VCaP (cell line): ENCODE data around the gene SEC23A.
"Not testable (repeated sequence)": the region's sequence is repeated elsewhere in the genome, so short reads cannot be mapped to it uniquely, and the experiment has no call there.

Experiments
- H3K27ac ChIP-seq: fragments of 450-650 bp; 2 replicates; pipeline ENCODE4 v1.5.1; 2017
- TF ChIP-seq, protein P1 (sequence below): fragments of 450-650 bp; conservative IDR thresholded peaks from 2 replicates; pipeline ENCODE4 v1.5.1; 2017; ENCODE audit warnings: mild to moderate bottlenecking, moderate library complexity

SEC23A gene

GRCh38 chr14:39099748-39100147, 3.3 kb downstream of the SEC23A start:
- H3K27ac ChIP-seq: no peak overlapping the region
- TF ChIP-seq, protein P1, sequence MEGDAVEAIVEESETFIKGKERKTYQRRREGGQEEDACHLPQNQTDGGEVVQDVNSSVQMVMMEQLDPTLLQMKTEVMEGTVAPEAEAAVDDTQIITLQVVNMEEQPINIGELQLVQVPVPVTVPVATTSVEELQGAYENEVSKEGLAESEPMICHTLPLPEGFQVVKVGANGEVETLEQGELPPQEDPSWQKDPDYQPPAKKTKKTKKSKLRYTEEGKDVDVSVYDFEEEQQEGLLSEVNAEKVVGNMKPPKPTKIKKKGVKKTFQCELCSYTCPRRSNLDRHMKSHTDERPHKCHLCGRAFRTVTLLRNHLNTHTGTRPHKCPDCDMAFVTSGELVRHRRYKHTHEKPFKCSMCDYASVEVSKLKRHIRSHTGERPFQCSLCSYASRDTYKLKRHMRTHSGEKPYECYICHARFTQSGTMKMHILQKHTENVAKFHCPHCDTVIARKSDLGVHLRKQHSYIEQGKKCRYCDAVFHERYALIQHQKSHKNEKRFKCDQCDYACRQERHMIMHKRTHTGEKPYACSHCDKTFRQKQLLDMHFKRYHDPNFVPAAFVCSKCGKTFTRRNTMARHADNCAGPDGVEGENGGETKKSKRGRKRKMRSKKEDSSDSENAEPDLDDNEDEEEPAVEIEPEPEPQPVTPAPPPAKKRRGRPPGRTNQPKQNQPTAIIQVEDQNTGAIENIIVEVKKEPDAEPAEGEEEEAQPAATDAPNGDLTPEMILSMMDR: no peak

DNA sequence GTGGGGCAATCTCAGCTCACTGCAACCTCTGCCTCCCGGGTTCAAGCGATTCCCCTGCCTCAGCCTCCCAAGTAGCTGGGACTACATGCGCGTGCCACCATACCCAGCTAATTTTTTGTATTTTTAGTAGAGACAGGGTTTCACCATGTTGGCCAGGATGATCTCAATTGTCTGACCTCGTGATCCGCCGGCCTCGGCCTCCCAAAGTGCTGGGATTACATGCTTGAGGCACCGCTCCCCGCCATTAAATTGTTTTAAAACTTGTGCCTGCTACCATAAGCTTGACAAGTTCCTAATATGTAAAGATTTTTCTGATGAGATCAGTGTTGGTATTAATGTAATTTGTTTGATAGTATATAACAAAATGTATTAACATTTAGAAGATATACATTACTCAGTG, 3.8 kb downstream of the SEC23A start:
- H3K27ac ChIP-seq: not testable (repeated sequence)

- no peak overlapping the region for H3K27ac ChIP-seq
- TF ChIP-seq, protein P1: no peak
These were observed 5.9 kb downstream of the SEC23A start for GRCh38 chr14:39097159-39097558.

DNA sequence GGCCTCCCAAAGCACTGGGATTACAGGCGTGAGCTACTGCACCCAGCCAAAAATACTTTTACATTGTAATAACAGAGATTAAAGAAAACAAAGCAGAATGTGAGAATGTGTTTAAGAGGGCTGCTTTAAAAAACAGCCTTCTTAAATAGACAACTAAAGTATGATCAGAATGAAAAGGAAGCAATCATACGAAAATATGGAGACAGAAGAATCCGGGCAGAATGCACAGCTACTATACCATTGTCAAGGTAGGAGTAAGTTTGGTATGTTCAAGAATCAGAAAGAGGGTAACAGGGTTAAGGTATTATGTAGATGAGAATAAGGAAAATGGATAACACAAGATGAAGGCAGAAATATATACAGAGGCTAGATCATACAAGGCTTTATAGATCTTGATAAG, 8.5 kb downstream of the SEC23A start:
- TF ChIP-seq, protein P1: no peak
- H3K27ac ChIP-seq: no peak overlapping the region

- H3K27ac ChIP-seq: no peak overlapping the region
- TF ChIP-seq, protein P1: no peak
These were observed 11.3 kb downstream of the SEC23A start for GRCh38 chr14:39091716-39092115.

GRCh38 chr14:39090548-39091111, 12.4 kb downstream of the SEC23A start:
- no peak overlapping the region for H3K27ac ChIP-seq
- TF ChIP-seq, protein P1: no peak

DNA sequence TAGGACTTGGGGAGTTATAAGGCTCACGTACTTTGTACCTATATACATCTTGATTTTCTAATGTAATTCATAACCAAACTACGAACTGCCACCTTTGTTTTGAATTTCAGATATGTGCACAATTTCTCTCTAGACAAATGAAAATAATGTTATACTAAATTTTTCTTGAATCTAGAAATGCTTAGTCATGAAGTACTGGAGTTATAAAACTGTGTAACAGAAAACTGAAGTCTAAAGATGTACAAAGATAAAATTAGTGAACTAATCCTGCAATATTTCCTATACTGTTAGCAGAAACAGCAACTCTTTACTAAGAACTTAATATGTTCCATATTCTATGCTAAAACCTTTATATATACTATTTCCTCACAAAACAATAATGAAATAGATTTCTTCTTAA, 15.5 kb downstream of the SEC23A start:
- TF ChIP-seq, protein P1: no peak
- H3K27ac ChIP-seq: no peak overlapping the region

DNA sequence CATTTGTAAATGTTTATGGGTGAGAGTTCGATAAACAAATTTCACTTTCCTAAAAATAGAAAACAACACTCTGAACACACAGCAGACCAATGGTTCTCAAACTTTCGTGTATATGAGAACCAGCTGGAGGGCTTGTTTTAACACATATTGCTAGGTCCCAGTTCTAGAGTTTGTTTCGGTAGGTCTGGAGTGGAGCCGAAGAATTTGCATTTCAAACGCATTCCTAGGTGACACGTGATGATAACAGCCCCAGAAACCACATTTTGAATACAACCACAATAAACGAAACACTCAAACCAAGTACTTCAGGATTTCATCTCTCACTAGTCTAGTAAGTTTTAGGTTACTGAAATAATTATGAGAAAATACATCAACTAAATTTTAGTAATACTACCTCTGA, 17.1 kb downstream of the SEC23A start:
- H3K27ac ChIP-seq: no peak overlapping the region
- TF ChIP-seq, protein P1: no peak
